ENCODE results near the gene WIPF2.

Gene WIPF2

DNA sequence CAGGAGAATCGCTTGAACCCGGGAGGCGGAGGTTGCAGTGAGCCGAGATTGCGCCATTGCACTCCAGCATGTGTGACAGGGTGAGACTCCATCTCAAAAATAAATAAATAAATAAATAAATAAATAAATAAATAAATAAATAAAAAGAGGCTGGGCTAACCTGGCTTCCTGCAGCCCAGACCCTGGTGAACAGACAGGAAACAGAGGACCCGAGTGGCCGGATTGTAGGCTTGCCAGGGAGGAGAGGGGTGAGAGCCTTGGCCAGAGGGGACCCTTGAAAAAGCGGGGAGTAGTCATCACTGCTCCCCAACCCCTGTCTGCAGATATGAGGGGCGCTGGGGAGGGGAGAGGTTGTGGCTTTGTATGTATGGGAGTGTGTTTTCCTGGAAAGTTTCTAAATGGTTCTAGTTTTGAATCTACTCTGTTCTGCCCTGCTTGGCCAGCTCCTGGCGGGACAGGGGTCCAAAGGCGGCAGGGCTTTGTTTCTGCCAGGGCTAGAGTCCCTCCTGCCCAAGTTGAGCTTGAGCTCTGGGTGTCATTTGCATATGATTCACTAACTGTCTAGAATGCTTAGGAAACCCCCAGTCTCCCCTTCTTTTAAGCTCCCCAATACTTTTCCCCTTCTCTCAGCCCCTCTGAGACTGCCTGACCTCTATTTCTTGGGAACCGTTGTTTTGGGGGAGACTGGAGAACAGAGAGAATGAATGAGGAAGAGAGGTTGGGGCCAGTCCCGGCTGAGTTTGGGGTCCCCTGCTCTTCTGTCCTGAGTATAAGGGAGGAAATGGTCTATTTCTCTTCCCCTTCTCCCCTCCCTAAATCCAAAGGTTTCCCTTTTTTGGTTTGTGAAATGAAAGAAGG, 106.3 kb downstream of the WIPF2 start:
- Histone ChIP-seq H3K9me3 (ENCODE audit: control insufficient read depth, insufficient read depth, low read depth, low read length) (no peaks in the 10 kb centered on the region), H3K27ac (ENCODE audit: extremely low read depth, low read depth, low read length) (no peak overlapping the region), H3K36me3 (ENCODE audit: control insufficient read depth in 2 of 2, insufficient read depth in 1 of 2, low read length in 2 of 2) (peaks cover 0 to under 1% of the 10 kb centered on the region in 2 experiments; a peak in 1 of 3 replicates), H3K4me3 (ENCODE audit: low read depth, low read length) (no peak overlapping the region), H3K4me1 (ENCODE audit: control insufficient read depth, insufficient read depth, low read length) (peaks cover 32% of the 10 kb centered on the region)
- POLR2A ChIA-PET = interaction anchor here (1.1 kb wide), 1 partner anchor 13 kb away, joined by 5 read pairs; no protein-coding TSS in a partner anchor
- CTCF ChIA-PET = interaction anchor here (0.6 to 2.0 kb wide), 4 partner anchors 9 to 566 kb away, joined by 3 to 7 read pairs (median 4); no protein-coding TSS in a partner anchor
- TF ChIP-seq ZNF510 (tag by site-specific recombination; IDR thresholded peaks at IDR 0.05; ENCODE audit: insufficient replicate concordance) = no peak
- TF ChIP-seq SP3 (tag by site-specific recombination; IDR thresholded peaks at IDR 0.05) = peak; percentile 51
- TF ChIP-seq ZNF223 (tag by site-specific recombination; IDR thresholded peaks at IDR 0.05) = peak; percentile 88
- no peak for TF ChIP-seq SP2 (tag by site-specific recombination; IDR thresholded peaks at IDR 0.05)
- no peak for TF ChIP-seq ZNF837 (tag by site-specific recombination; IDR thresholded peaks at IDR 0.05)
- TF ChIP-seq ZNF391 (tag by site-specific recombination; IDR thresholded peaks at IDR 0.05; ENCODE audit: borderline replicate concordance, low read depth) = no peak
- TF ChIP-seq ZFP69B (tag by site-specific recombination; IDR thresholded peaks at IDR 0.05) = no peak
- TF ChIP-seq, protein P1, sequence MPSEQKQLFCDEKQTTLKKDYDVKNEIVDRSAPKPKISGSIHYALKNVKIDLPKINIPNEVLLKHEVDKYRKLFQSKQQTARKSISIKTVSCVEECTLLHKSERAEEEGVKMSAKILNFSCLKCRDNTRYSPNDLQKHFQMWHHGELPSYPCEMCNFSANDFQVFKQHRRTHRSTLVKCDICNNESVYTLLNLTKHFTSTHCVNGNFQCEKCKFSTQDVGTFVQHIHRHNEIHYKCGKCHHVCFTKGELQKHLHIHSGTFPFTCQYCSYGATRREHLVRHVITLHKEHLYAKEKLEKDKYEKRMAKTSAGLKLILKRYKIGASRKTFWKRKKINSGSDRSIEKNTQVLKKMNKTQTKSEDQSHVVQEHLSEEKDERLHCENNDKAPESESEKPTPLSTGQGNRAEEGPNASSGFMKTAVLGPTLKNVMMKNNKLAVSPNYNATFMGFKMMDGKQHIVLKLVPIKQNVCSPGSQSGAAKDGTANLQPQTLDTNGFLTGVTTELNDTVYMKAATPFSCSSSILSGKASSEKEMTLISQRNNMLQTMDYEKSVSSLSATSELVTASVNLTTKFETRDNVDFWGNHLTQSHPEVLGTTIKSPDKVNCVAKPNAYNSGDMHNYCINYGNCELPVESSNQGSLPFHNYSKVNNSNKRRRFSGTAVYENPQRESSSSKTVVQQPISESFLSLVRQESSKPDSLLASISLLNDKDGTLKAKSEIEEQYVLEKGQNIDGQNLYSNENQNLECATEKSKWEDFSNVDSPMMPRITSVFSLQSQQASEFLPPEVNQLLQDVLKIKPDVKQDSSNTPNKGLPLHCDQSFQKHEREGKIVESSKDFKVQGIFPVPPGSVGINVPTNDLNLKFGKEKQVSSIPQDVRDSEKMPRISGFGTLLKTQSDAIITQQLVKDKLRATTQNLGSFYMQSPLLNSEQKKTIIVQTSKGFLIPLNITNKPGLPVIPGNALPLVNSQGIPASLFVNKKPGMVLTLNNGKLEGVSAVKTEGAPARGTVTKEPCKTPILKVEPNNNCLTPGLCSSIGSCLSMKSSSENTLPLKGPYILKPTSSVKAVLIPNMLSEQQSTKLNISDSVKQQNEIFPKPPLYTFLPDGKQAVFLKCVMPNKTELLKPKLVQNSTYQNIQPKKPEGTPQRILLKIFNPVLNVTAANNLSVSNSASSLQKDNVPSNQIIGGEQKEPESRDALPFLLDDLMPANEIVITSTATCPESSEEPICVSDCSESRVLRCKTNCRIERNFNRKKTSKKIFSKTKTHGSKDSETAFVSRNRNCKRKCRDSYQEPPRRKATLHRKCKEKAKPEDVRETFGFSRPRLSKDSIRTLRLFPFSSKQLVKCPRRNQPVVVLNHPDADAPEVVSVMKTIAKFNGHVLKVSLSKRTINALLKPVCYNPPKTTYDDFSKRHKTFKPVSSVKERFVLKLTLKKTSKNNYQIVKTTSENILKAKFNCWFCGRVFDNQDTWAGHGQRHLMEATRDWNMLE (tag by site-specific recombination; conservative IDR thresholded peaks at IDR 0.05; ENCODE audit: low read depth) = peak; percentile 98
- no peak for TF ChIP-seq ZSCAN23 (tag by site-specific recombination; IDR thresholded peaks at IDR 0.05)
- TF ChIP-seq ZNF580 (tag by site-specific recombination; IDR thresholded peaks at IDR 0.05) = peak; percentile 64
- TF ChIP-seq, protein P2, sequence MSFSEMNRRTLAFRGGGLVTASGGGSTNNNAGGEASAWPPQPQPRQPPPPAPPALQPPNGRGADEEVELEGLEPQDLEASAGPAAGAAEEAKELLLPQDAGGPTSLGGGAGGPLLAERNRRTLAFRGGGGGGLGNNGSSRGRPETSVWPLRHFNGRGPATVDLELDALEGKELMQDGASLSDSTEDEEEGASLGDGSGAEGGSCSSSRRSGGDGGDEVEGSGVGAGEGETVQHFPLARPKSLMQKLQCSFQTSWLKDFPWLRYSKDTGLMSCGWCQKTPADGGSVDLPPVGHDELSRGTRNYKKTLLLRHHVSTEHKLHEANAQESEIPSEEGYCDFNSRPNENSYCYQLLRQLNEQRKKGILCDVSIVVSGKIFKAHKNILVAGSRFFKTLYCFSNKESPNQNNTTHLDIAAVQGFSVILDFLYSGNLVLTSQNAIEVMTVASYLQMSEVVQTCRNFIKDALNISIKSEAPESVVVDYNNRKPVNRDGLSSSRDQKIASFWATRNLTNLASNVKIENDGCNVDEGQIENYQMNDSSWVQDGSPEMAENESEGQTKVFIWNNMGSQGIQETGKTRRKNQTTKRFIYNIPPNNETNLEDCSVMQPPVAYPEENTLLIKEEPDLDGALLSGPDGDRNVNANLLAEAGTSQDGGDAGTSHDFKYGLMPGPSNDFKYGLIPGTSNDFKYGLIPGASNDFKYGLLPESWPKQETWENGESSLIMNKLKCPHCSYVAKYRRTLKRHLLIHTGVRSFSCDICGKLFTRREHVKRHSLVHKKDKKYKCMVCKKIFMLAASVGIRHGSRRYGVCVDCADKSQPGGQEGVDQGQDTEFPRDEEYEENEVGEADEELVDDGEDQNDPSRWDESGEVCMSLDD (tag by site-specific recombination; IDR thresholded peaks at IDR 0.05) = no peak
- TF ChIP-seq, protein P3, sequence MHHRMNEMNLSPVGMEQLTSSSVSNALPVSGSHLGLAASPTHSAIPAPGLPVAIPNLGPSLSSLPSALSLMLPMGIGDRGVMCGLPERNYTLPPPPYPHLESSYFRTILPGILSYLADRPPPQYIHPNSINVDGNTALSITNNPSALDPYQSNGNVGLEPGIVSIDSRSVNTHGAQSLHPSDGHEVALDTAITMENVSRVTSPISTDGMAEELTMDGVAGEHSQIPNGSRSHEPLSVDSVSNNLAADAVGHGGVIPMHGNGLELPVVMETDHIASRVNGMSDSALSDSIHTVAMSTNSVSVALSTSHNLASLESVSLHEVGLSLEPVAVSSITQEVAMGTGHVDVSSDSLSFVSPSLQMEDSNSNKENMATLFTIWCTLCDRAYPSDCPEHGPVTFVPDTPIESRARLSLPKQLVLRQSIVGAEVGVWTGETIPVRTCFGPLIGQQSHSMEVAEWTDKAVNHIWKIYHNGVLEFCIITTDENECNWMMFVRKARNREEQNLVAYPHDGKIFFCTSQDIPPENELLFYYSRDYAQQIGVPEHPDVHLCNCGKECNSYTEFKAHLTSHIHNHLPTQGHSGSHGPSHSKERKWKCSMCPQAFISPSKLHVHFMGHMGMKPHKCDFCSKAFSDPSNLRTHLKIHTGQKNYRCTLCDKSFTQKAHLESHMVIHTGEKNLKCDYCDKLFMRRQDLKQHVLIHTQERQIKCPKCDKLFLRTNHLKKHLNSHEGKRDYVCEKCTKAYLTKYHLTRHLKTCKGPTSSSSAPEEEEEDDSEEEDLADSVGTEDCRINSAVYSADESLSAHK (tag by site-specific recombination; IDR thresholded peaks at IDR 0.05) = peak; percentile 34; the same call in 1 of the 2 replicates
- TF ChIP-seq, protein P4, sequence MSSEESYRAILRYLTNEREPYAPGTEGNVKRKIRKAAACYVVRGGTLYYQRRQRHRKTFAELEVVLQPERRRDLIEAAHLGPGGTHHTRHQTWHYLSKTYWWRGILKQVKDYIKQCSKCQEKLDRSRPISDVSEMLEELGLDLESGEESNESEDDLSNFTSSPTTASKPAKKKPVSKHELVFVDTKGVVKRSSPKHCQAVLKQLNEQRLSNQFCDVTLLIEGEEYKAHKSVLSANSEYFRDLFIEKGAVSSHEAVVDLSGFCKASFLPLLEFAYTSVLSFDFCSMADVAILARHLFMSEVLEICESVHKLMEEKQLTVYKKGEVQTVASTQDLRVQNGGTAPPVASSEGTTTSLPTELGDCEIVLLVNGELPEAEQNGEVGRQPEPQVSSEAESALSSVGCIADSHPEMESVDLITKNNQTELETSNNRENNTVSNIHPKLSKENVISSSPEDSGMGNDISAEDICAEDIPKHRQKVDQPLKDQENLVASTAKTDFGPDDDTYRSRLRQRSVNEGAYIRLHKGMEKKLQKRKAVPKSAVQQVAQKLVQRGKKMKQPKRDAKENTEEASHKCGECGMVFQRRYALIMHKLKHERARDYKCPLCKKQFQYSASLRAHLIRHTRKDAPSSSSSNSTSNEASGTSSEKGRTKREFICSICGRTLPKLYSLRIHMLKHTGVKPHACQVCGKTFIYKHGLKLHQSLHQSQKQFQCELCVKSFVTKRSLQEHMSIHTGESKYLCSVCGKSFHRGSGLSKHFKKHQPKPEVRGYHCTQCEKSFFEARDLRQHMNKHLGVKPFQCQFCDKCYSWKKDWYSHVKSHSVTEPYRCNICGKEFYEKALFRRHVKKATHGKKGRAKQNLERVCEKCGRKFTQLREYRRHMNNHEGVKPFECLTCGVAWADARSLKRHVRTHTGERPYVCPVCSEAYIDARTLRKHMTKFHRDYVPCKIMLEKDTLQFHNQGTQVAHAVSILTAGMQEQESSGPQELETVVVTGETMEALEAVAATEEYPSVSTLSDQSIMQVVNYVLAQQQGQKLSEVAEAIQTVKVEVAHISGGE (tag by site-specific recombination; conservative IDR thresholded peaks at IDR 0.05; ENCODE audit: low read depth) = peak; percentile 86
- TF ChIP-seq ZIC2 (tag by site-specific recombination; IDR thresholded peaks at IDR 0.05) = no peak
- TF ChIP-seq ZBTB1 (tag by site-specific recombination; IDR thresholded peaks at IDR 0.05) = peak; percentile 66; the same call in 1 of the 2 replicates
- TF ChIP-seq ZNF488 (tag by site-specific recombination; IDR thresholded peaks at IDR 0.05) = no peak
- no peak for TF ChIP-seq ZNF416 (tag by site-specific recombination; IDR thresholded peaks at IDR 0.05)
